Gastrocnemius medialis (tissue), 4 donors: ENCODE measurements around the gene RAB23.

Source experiments
- CTCF ChIP-seq, 5 experiments: fragments of 450-650 bp in 3 of 5; fragments of 200-600 bp in 2 of 5; sonication (generic) in 2 of 5; IDR thresholded peaks in 4 of 5; conservative IDR thresholded peaks in 1 of 5; 1 replicate in 4 of 5; 2 replicates in 1 of 5; pipeline ENCODE4 v1.5.1; 2016 to 2019; ENCODE audit warnings: antibody characterized with exemption in 5 of 5, mild to moderate bottlenecking in 3 of 5, moderate library complexity in 3 of 5
- POLR2A ChIP-seq, 2 donors: fragments of 450-650 bp; IDR thresholded peaks; one replicate each; pipeline ENCODE4 v1.6.1; 2017; ENCODE audit warnings: antibody characterized with exemption in 2 of 2, mild to moderate bottlenecking in 2 of 2, moderate library complexity in 2 of 2

GRCh38 chr6:57173056-57173885 is 48.8 kb downstream of the RAB23 start:
- TF ChIP-seq POLR2A (IDR thresholded peaks at IDR 0.05) (no peak), CTCF (IDR thresholded peaks at IDR 0.05 in 4 of 5, conservative IDR thresholded peaks at IDR 0.05 in 1 of 5) (no peak)
